ENCODE data around the gene ARHGAP31.

DNA sequence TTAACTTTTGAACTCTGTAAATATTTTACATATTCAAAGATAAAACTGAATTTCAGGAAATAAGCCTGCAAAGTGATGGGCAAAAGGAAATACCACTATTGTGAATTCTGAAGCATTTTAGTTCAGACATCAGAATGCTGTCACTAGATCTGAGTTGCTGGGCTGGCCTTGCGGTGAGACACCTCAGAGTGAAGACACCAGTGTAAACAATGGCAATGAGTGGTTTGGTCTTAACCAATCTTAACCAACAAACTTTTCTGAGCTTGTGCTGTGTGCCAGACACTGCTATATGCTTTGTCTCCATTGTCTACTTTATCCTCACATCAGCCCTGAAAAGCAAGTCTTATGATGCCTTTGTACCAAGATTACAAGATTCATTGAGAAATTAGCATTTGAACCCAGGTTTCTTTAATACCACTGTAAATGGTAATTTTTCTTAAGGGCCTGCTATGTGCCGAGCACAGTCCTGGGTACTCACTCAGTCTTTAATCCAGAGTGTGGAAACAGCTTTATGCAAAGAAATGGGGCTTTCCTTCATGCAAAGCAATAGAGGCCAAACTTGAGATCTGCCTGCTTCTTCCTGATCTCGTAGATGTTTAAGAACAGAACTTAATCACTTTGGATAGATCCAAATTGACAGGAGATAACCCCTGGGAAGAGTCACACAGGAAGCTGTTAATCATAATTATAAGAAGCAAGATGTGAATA is 114.2 kb downstream of the ARHGAP31 start:
- TF ChIP-seq, protein P1, sequence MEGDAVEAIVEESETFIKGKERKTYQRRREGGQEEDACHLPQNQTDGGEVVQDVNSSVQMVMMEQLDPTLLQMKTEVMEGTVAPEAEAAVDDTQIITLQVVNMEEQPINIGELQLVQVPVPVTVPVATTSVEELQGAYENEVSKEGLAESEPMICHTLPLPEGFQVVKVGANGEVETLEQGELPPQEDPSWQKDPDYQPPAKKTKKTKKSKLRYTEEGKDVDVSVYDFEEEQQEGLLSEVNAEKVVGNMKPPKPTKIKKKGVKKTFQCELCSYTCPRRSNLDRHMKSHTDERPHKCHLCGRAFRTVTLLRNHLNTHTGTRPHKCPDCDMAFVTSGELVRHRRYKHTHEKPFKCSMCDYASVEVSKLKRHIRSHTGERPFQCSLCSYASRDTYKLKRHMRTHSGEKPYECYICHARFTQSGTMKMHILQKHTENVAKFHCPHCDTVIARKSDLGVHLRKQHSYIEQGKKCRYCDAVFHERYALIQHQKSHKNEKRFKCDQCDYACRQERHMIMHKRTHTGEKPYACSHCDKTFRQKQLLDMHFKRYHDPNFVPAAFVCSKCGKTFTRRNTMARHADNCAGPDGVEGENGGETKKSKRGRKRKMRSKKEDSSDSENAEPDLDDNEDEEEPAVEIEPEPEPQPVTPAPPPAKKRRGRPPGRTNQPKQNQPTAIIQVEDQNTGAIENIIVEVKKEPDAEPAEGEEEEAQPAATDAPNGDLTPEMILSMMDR (conservative IDR thresholded peaks at IDR 0.05 in 1 of 2, IDR thresholded peaks at IDR 0.05 in 1 of 2; ENCODE audit: low read depth in 1 of 2, low read length in 2 of 2), result no peak
- no peak for TF ChIP-seq EZH2 (IDR thresholded peaks at IDR 0.05; ENCODE audit: low read length, missing control alignments)
